ENCODE data around the gene JADE1.

GRCh38 chr4:128796934-128797333, 12.6 kb upstream of the JADE1 start:
- no peak for TF ChIP-seq GABPA (IDR thresholded peaks at IDR 0.05 in 1 of 2, conservative IDR thresholded peaks at IDR 0.05 in 1 of 2)
- no peak for TF ChIP-seq CTCF (IDR thresholded peaks at IDR 0.05; ENCODE audit: low read depth, low read length, missing input control)
- TF ChIP-seq MAX (IDR thresholded peaks at IDR 0.05) = no peak
- no peak for TF ChIP-seq REST (IDR thresholded peaks at IDR 0.05)
- no peak for TF ChIP-seq TAF1 (conservative IDR thresholded peaks at IDR 0.05)
- TF ChIP-seq RXRA (IDR thresholded peaks at IDR 0.05) = peak in 1 of 2 donors; percentile 14
- no peak for TF ChIP-seq EGR1 (IDR thresholded peaks at IDR 0.05; ENCODE audit: low read depth in 2 of 2)
- TF ChIP-seq ATF3 (IDR thresholded peaks at IDR 0.05) = no peak
- TF ChIP-seq FOXA2 (IDR thresholded peaks at IDR 0.05) = no peak
- no peak for TF ChIP-seq SP1 (IDR thresholded peaks at IDR 0.05)
- no peak for TF ChIP-seq JUND (IDR thresholded peaks at IDR 0.05)
- TF ChIP-seq FOXA1 (IDR thresholded peaks at IDR 0.05) = no peak
- TF ChIP-seq RAD21 (IDR thresholded peaks at IDR 0.05) = no peak
- TF ChIP-seq ZBTB33 (IDR thresholded peaks at IDR 0.05) = no peak
